ENCODE results near the gene ACTA2.
"Not testable (repeated sequence)": the region's sequence is repeated elsewhere in the genome, so short reads cannot be mapped to it uniquely, and the experiment has no call there.

The ACTA2 gene

DNA sequence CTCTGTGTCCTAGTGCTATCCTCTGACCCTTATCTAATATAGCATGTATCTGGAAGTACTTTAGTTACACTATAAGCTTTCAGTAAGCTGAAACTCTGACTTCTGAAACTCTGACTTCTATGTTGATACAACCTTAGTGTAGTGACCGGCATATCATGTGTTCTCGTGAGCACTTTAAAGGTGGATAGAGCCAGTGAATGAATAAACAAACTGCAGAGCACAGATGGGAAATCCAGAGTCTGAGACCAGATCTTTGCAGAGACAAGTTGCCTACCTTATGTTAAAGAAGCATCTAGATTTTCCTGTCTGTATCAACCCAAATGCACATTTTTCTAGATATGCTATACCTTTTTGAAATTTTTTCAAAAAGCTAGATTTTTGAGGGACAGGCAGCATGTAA is 3.5 kb downstream of the ACTA2 start:
- DNase-seq = no peak

- no peak for DNase-seq
Observed at GRCh38 chr10:88946965-88947590, 5.5 kb downstream of the ACTA2 start.

GRCh38 chr10:88946200-88946599 is 6.4 kb downstream of the ACTA2 start:
- DNase-seq = no peak

DNA sequence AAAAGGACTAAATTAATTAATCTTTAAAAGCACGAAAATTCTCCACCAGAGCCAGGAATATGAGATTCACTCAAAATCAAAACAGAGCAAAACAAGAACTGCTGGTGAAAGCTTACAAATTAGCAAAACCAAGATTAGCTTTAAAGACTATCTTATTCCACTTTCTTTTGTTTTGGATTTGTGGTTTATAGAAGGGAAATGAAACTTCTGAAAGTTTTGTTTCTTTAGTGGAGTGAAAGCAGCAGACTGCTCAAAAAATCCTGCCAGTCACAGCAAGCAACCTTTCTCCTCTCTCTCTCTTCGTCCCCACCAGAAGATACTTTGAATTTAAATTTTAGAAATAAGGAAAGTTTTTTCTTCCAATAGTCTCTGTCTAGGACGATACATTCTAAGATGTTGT is 7.8 kb downstream of the ACTA2 start:
- DNase-seq = no peak

- DNase-seq = no peak
Observed at GRCh38 chr10:88943778-88944177, 8.8 kb downstream of the ACTA2 start.

DNA sequence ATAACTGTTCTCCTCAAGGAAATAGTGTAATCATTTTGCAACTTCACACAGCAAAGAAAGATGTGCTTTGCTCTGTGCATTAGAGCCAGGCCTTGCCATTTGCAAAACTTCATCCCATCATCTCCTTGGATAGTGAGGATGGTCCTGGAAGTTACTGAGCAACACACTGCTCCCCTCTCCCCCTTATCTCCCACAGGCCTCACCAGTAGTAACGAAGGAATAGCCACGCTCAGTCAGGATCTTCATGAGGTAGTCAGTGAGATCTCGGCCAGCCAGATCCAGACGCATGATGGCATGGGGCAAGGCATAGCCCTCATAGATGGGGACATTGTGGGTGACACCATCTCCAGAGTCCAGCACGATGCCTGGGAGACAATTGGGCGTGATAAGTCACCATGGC is 11.5 kb downstream of the ACTA2 start:
- DNase-seq = no peak

DNA sequence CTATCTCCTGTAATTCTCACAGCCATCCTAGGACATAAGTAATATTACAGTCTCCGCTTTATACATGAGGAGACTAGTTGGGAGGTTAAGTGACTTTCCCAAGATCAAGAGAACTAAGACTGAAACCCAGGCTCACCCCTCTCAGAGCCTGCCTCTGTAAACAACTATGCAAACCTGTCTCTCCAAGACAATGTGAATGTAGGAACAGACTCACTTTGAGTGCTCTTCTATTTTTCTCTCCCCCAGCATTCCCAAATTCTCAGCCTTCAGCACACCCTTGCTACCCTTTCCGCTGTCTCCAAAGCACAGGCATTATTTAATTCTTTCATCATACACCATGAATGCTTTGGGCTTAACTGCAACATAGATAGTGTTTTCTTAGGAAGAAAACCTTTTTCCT is 13.6 kb downstream of the ACTA2 start:
- DNase-seq = no peak

DNA sequence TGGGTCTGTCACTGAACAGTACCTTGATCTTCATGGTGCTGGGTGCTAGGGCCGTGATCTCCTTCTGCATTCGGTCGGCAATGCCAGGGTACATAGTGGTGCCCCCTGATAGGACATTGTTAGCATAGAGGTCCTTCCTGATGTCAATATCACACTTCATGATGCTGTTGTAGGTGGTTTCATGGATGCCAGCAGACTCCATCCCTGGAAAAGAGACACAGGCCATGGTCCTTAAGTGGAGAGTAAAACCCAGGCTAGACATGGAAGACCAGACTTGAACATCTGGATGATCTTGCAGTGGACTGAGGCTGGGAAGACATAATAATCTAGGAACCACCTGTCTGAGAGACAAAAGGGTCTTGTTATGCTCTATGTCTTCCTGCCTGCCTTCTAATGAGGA is 14.5 kb downstream of the ACTA2 start:
- no peak for DNase-seq

DNA sequence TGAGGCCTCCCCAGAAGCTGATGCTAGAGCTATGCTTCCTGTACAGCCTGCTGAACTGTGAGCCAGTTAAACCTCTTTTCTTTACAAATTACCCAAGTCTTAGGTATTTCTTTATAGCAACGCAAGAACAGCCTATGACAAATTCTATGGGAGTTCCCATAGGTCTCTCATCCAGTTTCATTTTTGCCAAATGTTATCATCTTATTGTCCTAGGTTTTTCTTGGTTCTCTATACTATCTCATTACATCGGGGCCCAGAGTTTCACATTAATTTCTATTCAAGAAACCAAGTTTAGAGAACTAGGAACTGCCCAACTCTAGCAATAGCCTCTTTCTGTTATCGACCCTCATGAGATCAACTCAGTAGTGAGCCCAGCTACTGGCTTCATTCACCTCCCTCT is 15.9 kb downstream of the ACTA2 start:
- DNase-seq = no peak

DNA sequence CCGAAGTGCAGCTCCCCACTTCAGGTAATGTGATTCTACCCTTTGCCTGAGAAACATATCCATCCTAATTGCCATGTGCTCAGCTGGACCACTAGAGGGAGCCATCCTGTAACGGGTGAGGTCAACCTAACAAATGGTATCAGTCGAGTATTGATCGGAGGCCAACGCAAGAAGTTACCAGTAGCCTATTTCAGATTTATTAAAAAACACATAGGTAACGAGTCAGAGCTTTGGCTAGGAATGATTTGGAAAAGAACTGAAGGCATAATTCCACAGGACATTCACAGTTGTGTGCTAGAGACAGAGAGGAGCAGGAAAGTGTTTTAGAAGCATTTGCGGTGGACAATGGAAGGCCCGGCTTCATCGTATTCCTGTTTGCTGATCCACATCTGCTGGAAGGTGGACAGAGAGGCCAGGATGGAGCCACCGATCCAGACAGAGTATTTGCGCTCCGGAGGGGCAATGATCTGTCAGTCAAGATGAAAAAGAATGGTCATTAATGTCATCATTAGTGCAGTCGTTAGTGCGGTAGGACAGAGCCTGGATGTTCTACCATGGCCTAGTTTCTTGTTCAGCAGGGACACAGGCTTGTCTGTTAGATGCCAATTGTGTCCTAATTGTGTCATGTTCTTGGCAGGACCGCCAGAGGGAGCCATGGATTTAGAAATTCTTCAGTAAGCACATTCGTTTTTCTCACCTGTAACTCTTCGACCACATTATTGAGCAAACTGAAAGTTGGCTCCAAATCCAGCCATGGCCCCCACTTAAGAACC is 17.5 kb downstream of the ACTA2 start:
- peak; percentile 92 for DNase-seq

DNA sequence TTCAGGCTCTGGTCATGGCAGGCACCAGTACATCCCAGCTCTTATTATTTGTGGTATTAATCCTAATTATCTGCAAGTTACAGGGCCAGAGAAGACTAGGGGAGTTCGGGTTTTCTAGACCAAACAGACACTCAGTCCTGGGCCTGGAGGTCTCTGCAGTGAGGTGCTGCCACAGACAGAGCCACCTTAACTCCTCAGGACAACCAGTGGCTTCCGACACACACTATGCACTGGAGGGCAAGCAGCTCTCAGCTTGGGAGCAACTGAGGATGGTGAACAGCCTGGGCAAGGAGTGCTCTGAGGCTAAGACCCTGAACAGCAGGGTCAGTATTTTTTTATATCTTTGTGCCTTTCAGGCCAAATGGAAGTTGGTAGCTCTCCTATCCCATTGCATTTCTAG is 19.0 kb downstream of the ACTA2 start:
- no peak for DNase-seq

DNA sequence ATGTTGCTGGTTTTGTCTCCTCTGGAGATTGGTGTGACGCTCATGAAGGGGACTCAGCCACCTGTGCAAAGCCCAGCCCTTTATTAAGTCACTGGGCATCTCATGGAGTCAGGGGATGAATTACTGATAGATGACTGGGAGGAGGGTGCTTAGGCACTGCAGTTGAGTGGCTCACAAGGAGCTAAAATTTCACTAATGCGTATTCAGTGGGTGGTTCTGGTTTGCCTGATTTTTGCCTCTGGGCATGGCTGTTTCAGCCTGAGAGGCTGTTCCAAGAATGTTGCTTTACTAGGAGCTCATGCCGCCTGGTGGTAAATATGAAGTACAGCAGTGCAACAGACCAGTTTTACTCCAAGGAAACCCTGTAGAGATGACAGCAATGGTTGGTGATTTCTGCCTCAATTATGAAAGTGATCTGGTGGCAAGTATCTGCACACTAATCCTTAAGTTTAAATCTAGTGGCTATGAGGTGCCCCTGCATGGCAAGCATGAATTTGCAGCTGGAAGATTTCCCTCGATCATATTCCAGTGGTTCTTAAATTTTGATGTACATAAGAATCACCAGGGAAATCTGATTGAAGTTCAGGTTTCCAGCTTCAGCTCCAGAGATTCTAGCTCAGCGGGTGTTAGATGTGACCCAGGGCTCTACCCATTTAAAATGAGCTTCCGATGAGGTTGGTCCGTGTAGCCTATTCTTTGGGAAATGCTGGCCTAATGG is 19.9 kb downstream of the ACTA2 start:
- DNase-seq = peak; percentile 89

GRCh38 chr10:88932029-88932428 is 20.5 kb downstream of the ACTA2 start:
- DNase-seq = not testable (repeated sequence)

DNA sequence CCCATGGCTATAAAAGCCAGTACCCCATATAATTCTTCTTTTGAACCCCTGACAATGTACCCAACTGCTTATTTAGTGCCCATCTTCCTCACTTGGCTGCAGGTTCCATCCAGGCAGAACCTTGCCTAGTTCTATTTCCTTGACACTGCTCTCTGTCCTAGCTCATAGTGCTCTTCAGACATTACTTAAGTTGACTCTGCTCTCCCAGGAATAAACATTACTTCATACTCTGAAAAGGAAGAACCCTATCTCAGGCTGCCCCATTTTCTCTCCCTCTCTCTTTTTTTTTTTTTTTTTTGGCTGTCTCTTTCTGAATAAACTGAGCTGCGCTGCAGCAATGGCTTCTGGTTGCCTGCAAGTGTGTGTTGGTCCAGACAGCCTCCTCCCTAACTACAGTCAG is 21.0 kb downstream of the ACTA2 start:
- no peak for DNase-seq

DNA sequence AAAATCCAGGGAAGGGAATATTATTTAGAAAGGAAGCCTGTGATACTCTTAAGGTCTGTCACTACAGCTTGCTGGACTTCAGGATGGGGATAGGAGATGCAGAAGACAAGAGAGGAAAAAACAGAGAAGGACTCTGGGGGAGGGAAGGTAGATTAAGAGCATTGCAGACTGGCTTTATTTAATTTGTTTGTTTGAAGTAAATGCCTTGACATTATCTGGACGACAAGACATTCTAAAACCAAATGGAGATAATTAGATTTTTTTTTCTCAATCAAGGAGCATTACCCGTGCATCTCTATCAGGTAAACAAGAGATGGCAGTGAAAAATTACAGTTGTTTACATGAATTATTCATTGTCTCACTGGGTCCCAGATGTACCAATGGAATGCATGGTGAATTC is 24.3 kb downstream of the ACTA2 start:
- no peak for DNase-seq

- DNase-seq = no peak
Observed at GRCh38 chr10:88927416-88927690, 25.2 kb downstream of the ACTA2 start.

DNA sequence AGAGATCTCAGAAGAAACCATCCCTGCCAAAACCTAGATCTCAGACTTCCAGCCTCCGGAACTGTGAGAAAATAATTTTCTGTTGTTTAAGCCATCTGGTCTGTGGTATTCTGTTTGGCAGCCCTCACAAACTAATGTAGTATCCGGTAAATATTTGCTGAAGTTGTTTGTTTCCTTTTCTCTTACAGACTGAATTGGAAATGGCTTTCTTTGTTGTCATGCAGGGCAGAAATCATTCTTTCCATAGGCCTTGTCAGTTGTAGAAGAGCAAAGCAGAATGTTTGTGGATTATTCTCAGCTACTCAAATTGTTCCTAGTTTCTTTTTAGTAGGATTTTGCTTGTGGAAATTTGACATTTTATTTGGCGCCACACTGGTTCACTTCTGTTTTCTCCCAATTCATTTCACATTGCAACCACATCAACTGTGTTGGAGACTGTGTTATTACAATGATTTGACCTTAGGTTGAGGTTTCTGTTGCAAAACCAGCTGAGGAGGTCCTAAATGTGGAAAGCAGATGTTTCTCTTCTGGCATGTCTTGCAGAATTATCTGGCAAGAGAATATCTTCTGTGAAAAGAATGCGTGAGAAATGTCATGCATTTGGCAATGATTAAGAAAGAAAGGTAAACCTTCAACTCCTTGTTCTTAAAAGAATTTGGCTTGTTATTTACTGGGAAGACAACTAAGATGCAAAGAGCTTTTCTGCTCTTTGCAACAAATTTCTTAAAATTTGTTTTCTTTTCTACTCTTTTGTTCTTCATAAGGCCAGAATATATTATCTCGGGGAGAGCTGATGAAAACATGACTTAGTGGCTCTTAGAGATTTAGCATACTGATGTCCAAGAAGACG is 25.8 kb downstream of the ACTA2 start:
- peak; percentile 27 for DNase-seq

DNA sequence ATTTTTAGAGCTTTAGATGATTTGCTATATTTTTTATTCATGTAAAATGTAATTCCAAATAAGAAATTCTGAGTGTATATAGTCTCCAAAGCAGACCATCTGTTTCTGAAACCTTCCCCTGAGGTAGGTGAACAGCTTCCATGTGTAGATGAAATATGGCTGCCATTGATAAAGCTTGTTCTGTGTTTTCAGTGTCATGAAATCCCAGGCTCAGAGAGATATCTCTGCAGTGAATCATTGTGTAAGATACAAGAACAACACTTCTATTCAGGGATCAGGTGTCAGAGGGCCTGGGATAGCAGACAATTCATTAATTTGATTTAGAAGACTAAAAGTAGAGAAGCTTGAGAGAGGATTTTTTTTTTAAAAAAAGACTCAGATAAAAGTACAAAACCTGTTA is 29.1 kb downstream of the ACTA2 start:
- DNase-seq = no peak

GRCh38 chr10:88922041-88922440 is 30.5 kb downstream of the ACTA2 start:
- no peak for DNase-seq

GRCh38 chr10:88920986-88921593 is 31.5 kb downstream of the ACTA2 start:
- DNase-seq = no peak

- no peak for DNase-seq
Observed at GRCh38 chr10:88920198-88920597, 32.4 kb downstream of the ACTA2 start.

DNA sequence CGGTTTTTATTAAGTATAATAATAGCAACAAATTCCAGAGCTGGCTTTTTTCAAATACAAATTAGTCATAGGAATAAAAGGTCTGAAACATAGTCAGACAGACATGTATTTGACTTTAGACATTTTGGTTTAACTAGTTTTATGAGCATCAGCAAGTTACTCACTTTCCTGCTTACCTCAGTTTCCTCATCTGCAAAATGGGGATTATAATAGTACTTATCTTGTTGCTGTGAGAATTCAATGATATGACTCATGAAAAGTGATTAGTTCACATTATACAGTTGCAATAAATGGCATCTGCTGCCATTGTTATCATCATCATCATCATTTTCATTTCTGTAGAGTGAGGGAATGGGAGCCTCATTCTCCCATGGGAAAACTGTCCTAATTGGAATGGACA is 33.5 kb downstream of the ACTA2 start:
- DNase-seq = no peak

All from hematopoietic multipotent progenitor cell treated with erythropoietin and hydrocortisone succinate and interleukin-3 and kit ligand, for 6 days (in vitro differentiated cells).